ENCODE results near the gene RAB8B. TPM values are rescaled to one million over a fixed set of nuclear protein-coding genes. Genes with fewer than 3 reads are reported as not detected.

RAB8B gene
- total and polyA plus RNA-seq, 10 of the 15 experiments (the other 5 are each of a cell fraction or from before 2014, with no cell fraction given): 17.8 to 104 (median 65.1) TPM

- TF ChIP-seq NFYB (IDR thresholded peaks at IDR 0.05; ENCODE audit: insufficient read depth, low read depth, low read length) (no peak), YBX1 (IDR thresholded peaks at IDR 0.05) (no peak), JUNB (IDR thresholded peaks at IDR 0.05) (no peak), RFX5 (IDR thresholded peaks at IDR 0.05; ENCODE audit: low read depth, low read length) (no peak), ATF2 (IDR thresholded peaks at IDR 0.05; ENCODE audit: low read length) (no peak), BRCA1 (IDR thresholded peaks at IDR 0.05; ENCODE audit: low read depth, low read length) (no peak)
Measured at GRCh38 chr15:63306492-63307073, 117.2 kb downstream of the RAB8B start (continued).

GRCh38 chr15:63308491-63308890 is 119.1 kb downstream of the RAB8B start:
- RAD21 ChIA-PET (ENCODE audit: unreplicated experiment): no interaction called here
- H3K79me2 ChIP-seq (ENCODE audit: control insufficient read depth, insufficient read depth, low read length): no peaks in the 10 kb centered on the region
- H3K27me3 ChIP-seq (replicated peaks in 1 of 2; ENCODE audit: control insufficient read depth in 2 of 2, insufficient read depth in 2 of 2, low read length in 1 of 2): no peaks in the 10 kb centered on the region
- SMC1A ChIA-PET (ENCODE audit: uncharacterized antibody, unreplicated experiment): interaction anchor here (0.9 to 1.7 kb wide), 2 partner anchors 17 to 94 kb away, joined by 3 to 5 read pairs; no protein-coding TSS in a partner anchor
- FAIRE-seq: no peak
- no peak for DNase-seq (ENCODE audit: low read depth, low spot score)
- peaks cover 0 to 3% of the 10 kb centered on the region in 2 experiments; a peak in 1 of 4 replicates for H3K36me3 ChIP-seq (ENCODE audit: control insufficient read depth in 2 of 2, insufficient read depth in 2 of 2, low read length in 1 of 2)
- CTCF ChIA-PET: no interaction called here
- H3K9me3 ChIP-seq (replicated peaks; ENCODE audit: control insufficient read depth, insufficient read depth, low read length): no peaks in the 10 kb centered on the region
- no peaks in the 10 kb centered on the region for H3K4me1 ChIP-seq (ENCODE audit: control insufficient read depth, insufficient read depth, low read length)
- POLR2A ChIA-PET: no interaction called here
- TF ChIP-seq POLR2AphosphoS2 (IDR thresholded peaks at IDR 0.05; ENCODE audit: low read depth, low read length): no peak
- TF ChIP-seq NFYB (IDR thresholded peaks at IDR 0.05; ENCODE audit: insufficient read depth, low read depth, low read length): no peak
- no peak for TF ChIP-seq USF2 (IDR thresholded peaks at IDR 0.05; ENCODE audit: borderline replicate concordance, low read depth, low read length)
- no peak for TF ChIP-seq HDGF (IDR thresholded peaks at IDR 0.05)
- no peak for TF ChIP-seq ZSCAN29 (IDR thresholded peaks at IDR 0.05)
- TF ChIP-seq ZNF622 (IDR thresholded peaks at IDR 0.05): no peak
- no peak for TF ChIP-seq KLF5 (IDR thresholded peaks at IDR 0.05; ENCODE audit: partially characterized antibody)
- H4K20me1 ChIP-seq (ENCODE audit: control insufficient read depth, insufficient read depth): no peaks in the 10 kb centered on the region
- no peak overlapping the region for H3K27ac ChIP-seq (ENCODE audit: control insufficient read depth, insufficient read depth)
- no peak overlapping the region for H3K4me2 ChIP-seq (ENCODE audit: control insufficient read depth, insufficient read depth)
- no peak overlapping the region for H3K4me3 ChIP-seq
- WGBS (ENCODE audit: insufficient coverage, insufficient replicate concordance, low lambda C conversion rate, missing lambda C conversion rate): 52% methylated on average over 4 of the region's 4 CpGs
- BruUV-seq (replicated peaks): no TSS peak
- in situ Hi-C loops (cut with MboI) (no loop called here), intact Hi-C loops (cut with micrococcal nuclease; ENCODE audit: unreplicated experiment) (no loop called here)
- ATAC-seq: no peak
- H3K9ac ChIP-seq (ENCODE audit: control insufficient read depth, insufficient read depth, low read length): no peak overlapping the region
- H2AFZ ChIP-seq (ENCODE audit: control insufficient read depth, low read depth, low read length): no peak overlapping the region

Data from GM12878 (cell line).